Stimulated activated naive CD4-positive, alpha-beta T cell (primary cell): ENCODE results near the gene REEP5.
A peak's percentile ranks its signal among the peaks of the same experiment; 100 is the strongest.
"Not testable (repeated sequence)": the region's sequence is repeated elsewhere in the genome, so short reads cannot be mapped to it uniquely, and the experiment has no call there.

Experiments
- DNase-seq, 6 experiments: peaks; one replicate each; lab custom pipeline; 2025; lab: John Stamatoyannopoulos, UW

The REEP5 gene

DNA sequence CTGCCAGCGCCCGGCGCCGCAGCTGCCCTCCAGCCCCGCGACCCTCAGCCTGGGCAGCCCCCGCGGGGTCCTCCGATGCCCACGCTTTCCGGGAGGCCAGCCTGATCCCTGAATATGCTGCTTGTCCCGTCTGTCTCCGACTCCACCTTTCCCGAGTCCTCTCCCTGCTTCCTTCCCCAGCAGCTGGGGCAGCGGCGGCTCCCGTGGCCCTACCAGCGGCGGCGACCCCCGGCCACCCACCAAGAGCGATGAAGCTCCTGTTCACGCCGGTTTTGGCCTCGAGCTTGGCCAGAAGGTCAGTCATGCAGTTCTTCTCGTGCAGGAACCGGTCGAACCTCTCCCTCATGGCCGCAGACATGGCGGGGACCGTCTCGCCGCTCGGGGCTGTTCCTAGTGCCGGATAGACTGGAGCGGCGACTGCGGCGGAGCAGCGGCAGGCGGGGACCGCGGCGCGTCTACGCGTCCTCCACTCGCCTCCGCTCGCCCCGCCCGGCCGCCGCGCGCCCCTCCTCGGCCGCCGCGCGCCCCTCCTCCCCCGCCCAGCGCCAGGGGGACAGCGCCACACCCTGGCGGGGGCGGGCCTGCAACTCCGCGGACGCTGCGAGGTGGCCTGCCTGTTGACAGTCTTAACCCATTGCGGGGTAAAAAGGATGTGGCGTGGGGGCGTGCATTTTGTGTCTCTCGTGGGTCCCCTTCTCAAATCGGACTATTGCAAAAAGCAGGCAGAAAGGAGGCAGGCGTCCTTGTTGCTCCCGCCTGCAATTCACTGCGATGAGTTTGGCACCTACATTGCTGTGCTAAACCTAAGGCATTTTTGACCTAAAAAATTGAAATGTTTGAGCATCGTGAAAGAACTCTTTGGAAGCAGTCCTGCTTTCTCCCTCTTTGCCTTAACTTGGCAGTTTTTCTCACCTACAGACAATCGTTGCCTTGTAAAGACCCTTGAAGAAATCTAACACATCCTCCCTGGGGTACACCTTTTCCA lies at the start of gene REEP5:
Gene REEP5 (minus strand): TSS at position 395 of the 985 bp plus-strand sequence. CDS start 37 bp downstream, at position 358.
- peak; percentile 68 to 82 (median 73) for DNase-seq

DNA sequence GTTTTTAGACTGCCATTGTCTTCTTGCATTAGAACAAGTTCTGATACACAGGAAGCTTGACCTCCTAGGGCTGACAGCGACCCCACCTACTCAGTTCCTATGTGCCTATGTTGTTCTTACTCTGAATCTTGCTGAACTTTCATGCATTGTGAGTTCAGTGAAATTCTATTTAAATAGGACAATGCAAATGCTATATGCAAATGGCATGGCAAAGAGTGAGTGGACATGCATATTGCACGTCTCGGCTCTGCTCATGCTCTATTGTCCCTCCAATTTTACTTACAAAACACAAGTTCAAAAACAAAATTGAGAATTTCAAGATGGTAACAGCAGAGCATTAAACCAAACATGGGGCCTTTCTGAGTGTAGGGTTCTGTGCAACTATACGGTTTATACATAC lies 49.2 kb upstream of the REEP5 start:
- no peak for DNase-seq

DNA sequence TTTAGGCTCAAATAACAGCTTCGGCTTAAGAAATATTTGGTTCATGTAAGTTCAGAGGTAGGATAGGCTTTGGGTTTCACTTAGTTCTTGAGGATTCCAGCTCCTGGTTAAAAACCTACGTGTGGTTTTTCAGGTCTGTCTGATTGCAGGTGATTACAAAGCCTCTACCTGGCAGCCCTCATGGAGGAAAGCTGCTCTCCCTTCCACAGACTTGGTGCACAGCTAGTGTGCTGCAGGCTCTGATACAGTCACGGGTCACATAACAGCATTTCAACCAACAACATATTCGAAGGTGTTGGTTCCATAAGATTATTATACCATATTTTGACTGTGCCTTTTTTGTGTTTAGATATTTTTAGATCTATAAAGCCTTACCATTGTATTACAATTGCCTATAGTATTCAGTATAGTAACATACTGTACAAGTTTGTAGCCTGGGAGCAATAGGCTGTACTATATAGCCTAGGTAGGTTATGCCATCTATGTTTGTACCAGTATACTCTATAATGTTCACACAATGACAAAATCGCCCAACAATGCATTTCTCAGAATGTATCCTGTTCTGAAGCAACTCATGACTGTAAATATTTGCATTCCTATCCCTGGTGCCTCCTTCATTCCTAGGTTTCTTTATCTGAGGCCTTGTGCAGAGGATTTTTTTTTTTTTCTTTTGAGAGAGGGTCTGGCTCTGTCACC lies 46.5 kb upstream of the REEP5 start:
- DNase-seq = no peak

DNA sequence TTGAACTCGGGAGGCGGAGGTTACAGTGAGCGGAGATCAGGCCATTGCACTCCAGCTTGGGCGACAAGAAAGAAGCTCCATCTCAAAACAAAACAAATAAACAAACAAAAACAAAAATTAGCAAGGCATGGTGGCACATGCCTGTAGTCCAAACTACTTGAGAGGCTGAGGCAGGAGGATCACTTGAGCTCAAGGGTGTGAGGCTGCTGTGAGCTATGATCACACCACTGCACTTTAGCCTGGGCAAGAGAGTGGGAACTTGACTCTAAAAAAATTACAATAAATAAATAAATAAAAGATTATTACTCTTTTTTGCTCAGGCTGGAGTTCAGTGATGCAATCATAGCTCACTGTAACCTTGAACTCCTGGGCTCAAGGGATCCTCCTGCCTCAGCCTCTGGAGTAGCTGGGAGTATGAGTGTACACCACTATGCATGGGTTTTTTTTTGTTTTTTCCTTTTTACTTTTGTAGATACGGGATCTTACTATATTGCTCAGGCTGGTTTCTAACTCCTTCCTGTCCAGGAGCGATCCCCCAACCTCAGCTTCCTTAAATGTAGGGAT lies 45.6 kb upstream of the REEP5 start:
- DNase-seq = no peak

DNA sequence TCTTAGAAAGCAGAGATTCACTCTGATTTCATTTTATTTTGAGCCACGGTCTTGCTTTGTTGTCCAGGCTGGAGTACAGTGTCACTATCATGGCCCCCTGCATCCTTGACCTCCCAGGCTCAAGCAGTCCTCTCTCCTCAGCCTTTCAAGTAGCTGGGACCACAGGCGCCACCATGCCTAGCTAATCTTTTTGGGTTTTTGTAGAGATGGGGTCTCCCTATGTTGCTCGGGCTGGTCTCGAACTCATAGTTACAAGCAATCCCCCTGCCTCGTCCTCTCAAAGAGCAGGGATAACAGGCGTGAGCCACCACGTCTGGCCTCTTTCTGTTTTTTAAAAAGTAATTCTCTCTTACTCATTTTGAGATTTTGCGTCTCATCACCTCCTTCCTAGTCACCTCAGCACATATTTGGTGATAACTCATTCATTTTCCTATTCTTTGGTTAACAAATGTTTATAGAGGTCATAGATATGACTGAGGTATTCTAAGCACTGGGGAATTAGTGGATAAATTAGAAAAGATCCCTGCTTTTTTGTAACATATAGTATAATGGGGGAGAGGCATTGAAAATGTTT lies 43.8 kb upstream of the REEP5 start:
- DNase-seq = no peak

DNA sequence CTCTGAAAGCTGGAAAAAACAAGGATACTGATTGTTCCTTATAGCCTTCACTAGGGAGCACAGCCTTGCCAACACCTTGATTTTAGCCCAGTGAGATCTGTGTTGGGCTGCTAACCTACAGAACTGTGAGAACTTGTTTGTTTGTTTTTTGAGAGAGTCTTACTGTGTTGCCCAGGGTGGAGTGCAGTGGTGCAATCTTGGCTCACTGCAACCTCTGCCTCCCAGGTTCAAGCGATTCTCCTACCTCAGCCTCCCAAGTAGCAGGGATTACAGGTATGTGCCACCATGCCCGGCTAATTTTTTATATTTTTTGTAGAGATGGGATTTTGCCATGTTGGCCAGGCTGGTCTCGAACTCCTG lies 41.3 kb upstream of the REEP5 start:
- not testable (repeated sequence) for DNase-seq

DNA sequence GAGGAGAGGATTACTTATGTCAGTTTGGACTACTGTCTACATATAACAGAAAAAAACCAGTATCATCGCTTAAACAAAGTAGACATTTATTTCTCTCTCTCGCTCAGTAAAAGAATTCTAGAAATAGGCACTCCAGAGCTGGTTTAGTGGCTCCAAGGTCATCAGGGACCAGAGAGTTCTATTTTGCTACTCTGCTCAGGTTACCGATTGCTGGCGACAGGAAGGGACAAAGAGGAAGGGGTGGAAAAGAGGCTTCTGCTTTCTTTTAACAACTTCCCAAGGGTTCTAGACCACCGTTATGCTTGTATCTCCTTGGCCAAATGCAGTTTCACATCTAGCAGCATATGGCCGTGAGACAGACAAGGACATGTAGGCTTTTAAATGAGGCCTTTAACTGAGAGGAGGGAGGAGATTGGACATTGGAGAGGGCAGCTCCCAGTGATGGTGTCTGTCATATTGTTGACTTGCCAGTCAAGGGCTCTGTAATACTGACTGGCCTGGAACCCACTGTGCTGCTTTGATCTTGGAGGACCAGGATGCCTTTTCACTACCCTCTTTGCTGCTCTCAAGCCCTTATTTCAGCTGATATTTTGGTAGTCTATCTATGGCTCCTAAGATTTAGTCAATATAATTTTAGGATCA lies 39.0 kb upstream of the REEP5 start:
- no peak for DNase-seq

DNA sequence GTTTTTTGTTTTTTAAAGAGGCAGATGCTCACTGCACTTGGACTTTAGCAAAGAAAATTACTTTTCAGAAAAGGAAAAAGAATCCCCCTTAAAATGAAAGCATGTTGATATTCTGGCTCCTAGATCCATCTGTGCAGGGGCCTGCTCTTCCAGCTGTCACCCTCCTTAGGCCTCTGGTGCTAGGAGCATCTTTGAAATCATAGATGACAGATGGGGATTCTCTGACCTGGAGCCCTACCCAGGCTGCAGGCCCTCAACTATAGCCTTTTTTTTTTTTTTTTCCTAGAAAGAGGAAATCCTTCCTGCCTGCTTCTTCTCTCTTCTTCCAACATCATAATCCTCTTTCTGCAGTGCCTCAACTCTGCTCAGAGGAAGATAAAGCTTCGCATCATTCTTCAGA lies 38.3 kb upstream of the REEP5 start:
- DNase-seq = no peak

DNA sequence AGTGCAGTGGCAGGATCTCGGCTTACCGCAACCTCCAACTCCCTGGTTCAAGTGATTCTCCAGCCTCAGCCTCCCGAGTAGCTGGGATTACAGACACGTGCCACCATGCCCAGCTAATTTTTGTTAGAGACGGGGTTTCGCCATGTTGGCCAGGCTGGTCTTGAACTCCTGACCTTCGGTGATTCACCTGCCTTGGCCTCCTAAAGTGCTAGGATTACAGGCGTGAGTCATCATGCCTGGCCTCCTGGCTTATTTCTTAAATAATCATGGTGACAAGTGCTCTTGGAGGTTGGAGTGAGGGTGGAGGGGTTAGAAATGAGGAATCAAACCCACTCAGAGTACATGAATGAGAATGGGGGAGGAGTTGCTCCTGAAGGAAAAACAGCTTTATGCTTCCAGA lies 37.8 kb upstream of the REEP5 start:
- DNase-seq = not testable (repeated sequence)

DNA sequence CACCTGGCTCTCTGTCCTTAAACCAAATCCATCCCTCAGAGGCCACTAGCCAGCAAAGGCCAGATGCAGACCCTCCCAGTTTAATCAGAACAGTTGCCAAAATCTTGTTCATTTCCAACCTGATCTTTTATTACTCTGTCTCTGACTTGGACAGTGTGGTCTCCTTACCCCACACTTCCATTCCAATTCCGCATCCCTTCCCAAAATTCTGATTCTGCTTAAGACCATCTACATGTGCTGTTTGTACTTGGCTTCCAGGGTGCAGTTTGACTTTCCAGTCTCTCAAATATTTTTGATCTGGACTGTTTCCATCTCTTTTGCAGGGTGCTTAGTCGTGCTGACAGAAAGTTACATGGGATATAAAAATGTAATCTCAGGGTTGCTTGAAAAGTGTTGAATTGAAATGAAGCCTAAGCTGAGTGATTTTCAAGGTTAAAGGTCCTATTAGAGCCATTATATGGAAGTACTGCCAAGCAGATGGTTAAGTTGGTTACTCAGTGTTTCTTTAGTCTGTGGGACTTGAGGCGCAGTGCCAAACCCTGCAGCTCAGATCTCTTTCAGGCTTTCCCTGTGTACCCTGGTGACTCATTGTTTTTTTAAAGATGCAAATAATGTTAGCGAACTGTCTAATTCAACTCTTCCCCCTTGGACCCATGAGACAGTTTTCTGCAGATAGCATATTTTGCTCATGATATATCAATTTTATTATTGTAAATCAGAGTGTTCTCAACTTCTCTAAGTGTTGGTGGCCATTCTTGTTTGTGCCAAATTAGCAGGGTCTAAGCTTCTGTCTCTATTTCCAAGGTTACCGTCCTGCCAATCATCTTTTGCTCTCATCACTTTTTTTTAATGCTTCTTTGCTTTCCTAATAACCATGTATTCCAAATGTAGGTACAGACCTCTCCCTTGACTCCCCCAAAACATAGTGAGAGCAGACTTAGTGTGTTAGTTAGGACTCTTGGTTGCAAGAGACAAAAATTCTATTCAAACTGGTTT lies 36.4 kb upstream of the REEP5 start:
- no peak for DNase-seq

DNA sequence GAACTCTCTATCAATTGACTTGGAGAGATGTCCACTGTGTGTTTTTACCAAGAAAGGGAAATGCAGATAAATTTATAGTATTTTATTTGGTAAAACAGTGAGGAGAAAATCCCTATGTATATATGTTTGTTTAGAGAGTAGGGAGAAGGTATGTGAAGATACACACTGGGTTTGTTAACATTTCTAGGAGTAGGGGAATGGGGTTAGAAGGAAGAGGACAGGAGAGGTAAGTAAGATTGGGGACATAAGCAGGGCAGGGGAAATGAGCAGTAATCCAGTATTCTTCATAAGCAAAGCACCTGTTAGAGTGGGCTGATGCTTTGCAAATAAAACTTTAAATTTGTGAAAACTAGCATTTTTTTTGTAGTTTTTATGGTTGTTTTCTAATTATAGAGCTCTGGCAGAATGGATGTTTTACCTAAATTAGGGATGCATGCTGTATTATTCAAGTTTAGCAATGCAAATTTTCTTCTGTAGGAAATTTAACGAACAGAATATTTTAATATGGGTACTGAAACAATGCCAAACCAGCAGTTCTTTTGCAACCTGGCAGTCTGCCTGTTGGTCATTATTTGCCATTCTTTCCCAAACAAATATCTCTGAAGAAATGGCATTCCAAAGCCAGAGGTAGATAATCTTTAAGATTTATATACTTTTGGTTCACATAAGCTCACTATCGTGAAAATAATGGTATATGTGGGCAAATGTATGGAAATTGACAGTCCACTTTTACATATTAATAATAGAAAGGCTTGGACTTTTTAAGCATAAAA lies 35.2 kb upstream of the REEP5 start:
- DNase-seq = no peak

DNA sequence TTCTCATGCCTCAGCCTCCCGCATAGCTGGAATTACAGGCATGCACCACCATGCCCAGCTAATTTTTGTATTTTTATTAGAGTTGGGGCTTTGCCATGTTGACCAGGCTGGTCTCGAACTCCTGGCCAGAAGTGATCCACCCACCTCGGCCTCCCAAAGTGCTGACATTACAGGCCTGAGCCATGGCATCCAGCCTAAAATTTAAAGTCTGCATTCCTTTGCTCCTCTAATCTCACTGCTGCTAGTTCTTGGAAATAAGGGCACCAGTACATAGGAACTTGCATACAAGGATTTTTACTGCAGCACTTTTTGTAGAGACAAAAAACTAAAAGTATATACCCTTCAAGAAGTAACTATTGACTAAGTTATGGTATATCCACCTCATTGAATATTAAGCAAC lies 34.6 kb upstream of the REEP5 start:
- no peak for DNase-seq

DNA sequence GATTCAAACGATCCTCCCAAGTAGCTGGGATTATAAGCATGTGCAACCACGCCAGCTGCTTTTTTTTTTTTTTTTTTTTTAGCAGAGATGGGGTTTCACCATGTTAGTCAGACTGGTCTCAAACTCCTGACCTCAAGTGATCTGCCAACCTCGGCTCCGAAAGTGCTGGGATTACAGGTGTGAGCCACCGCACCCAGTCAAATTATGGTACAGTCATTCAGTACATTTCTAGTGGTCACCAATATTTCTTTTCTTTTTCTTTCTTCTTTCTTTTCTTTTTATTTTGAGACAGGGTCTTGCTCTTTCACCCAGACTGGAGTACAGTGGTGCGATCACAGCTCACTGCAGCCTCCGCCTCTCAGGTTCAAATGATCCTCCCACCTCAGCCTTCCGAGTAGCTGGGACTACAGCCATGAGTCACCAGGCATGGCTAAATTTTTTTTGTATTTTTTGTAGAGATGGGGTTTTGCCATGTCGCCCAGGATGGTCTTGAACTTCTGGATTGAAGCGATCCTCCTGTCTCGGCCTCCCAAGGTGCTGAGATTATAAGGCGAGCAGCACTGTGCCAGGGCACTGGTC lies 29.2 kb upstream of the REEP5 start:
- DNase-seq = no peak

DNA sequence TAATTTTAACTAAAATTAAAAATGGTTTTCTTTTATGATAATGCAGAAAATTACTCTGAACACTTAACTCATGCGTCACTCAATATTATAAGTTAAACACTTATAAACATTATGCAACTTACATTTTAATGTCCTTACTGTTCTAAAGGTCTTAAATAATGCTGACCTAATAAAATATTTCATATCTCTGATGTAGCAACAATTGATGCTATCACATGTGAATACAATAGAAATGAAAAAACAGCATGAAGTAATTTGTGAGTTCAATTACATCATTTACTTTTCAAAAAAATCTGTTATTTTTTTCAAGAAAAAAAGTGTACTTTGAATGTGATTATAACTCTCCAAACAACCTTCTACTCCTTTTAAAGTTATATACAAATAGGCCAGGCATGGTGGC lies 26.4 kb upstream of the REEP5 start:
- DNase-seq = no peak

DNA sequence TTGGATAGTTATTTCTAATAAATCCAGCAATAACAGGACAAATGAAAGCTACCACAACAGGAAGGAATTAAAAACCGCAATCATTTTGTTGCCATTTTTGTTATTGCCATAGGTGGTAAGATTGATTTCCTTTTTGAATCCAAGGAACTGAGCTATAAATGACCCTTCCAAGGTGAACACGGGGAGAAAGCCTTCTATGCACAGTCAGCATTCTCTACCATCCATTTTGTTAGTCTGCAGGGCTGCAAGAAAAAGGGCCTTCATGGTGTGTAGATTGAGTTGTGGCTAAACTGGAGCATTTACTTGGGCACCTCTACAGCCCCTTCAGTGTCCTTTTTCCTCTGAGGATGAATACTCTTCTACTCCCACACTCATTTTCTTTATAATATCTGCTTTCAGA lies 18.6 kb upstream of the REEP5 start:
- DNase-seq = no peak

DNA sequence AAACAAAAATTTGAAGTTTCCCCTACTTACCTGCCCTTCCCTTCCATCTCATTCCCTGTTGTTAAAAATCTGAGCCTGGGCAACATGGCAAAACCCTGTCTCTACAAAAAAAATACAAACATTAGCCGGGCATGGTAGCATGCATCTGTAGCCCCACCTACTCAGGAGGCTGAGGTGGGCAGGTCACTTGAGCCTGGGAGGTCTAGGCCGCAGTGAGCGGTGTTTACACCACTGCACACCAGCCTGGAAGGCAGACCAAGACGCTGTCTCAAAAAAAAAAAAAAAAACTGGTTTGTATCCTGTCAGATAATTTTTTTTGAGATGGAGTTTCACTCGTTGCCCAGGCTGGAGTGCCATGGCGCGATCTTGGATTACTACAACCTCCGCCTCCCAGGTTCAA lies 16.3 kb upstream of the REEP5 start:
- no peak for DNase-seq

DNA sequence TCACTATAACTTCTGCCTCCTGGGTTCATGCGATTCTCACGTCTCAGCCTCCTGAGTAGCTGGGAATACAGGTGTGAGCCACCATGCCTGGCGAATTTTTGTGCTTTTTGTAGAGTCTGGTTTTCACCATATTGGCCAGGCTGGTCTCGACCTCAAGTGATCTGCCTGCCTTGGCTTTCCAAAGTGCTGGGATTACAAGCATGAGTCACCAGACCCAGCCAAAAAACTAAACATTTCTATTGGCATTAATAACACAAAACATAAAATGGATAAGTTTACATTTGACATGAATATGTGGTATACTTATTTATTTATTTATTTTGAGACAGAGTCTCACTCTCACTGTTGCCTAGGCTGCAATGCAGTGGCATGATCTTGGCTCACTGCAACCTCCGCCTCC lies 13.6 kb upstream of the REEP5 start:
- no peak for DNase-seq

DNA sequence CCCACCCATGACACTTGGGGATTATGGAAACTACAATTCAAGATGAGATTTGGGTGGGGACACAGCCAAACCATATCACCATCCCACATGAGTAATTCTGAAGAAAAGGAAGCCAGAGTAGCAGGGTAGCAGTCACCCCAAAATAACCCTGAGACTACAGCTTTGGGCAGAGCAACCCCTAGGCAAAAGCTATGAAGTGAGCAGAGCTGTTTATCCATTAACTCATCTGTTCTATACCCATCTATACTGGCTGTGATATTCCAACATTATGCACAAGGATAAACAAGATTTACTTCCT lies 12.3 kb upstream of the REEP5 start:
- no peak for DNase-seq

DNA sequence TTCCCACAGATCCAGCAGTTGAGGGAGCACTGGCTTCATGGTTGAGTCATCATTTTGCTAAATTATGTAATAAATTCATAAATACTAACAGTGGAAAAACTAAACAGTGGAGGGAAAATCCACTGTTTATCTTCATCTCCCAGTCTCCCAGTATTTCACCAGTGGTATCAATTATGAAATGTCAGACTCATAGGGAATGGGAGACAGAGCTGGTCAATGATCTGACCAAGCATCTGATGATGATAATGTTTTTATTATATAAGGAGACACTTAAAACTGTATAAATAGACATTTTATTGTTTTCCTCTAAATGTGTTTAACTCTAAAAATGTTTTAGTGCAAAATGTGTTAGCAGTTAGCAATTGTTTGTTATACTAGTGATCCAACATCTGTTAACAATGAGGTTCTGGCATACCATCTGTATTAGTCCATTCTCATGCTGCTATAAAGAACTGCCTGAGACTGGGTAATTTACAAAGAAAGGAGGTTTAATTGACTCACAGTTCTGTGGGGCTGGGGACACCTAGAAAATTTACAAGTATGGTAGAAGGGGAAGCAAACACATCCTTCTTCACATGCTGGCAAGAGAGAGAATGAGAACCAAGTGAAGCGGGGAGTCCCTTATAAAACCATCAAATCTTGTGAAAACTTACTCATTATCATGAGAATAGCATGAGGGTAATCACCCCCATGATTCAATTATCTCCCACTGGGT lies 11.8 kb upstream of the REEP5 start:
- no peak for DNase-seq
